ENCODE data around the gene A3GALT2. TPM values are rescaled to one million over a fixed set of nuclear protein-coding genes. Genes with fewer than 3 reads are reported as not detected.

A3GALT2 gene
- total RNA-seq, 1 experiment from 2014 or later: not detected

DNA sequence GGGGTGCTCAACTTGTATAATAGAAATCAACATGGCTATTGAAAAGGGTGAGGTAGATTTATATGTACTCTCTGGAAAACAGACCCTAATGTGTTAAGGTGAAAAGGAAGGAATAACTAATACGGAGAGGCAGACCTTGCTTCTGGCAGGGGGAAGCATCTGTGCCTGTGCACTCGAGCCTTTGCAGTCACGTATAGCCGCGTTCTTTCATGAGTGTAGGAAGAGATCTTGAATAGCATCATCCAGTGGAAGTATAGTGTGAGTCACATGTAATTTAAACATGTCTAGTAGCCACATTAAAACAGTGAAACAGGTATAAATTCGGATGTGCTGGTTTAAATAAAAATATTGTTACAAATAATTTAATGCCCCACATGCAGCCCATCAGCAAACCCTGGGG lies 3.0 kb downstream of the A3GALT2 start:
- no peak for DNase-seq (ENCODE audit: low read depth, low spot score)
- Histone ChIP-seq H3K36me3 (ENCODE audit: control insufficient read depth, insufficient read depth, low read length) (peaks cover under 1% of the 10 kb centered on the region; the same call in 1 of the 2 replicates), H3K27me3 (ENCODE audit: control insufficient read depth, insufficient read depth, low read length) (no peaks in the 10 kb centered on the region), H3K4me1 (ENCODE audit: control insufficient read depth, insufficient read depth, low read length) (no peaks in the 10 kb centered on the region; the same call in 1 of the 2 replicates), H3K27ac (ENCODE audit: low read length) (no peak overlapping the region), H3K9me3 (ENCODE audit: control insufficient read depth, insufficient read depth, low read depth, low read length) (no peaks in the 10 kb centered on the region), H3K4me3 (ENCODE audit: low read depth in 2 of 2, low read length in 2 of 2) (no peak overlapping the region)
- ChIA-PET POLR2A (no interaction called here), CTCF (no interaction called here)
- in situ Hi-C loops (cut with HindIII; ENCODE audit: low pct_unique_long_range_greater_than_20kb, low sequenced_read_pairs): no loop called here
- BruUV-seq (replicated peaks): no TSS peak
- ATAC-seq: no peak
- TF ChIP-seq, protein P1, sequence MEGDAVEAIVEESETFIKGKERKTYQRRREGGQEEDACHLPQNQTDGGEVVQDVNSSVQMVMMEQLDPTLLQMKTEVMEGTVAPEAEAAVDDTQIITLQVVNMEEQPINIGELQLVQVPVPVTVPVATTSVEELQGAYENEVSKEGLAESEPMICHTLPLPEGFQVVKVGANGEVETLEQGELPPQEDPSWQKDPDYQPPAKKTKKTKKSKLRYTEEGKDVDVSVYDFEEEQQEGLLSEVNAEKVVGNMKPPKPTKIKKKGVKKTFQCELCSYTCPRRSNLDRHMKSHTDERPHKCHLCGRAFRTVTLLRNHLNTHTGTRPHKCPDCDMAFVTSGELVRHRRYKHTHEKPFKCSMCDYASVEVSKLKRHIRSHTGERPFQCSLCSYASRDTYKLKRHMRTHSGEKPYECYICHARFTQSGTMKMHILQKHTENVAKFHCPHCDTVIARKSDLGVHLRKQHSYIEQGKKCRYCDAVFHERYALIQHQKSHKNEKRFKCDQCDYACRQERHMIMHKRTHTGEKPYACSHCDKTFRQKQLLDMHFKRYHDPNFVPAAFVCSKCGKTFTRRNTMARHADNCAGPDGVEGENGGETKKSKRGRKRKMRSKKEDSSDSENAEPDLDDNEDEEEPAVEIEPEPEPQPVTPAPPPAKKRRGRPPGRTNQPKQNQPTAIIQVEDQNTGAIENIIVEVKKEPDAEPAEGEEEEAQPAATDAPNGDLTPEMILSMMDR (IDR thresholded peaks at IDR 0.05): no peak
- TF ChIP-seq TCF7L2 (IDR thresholded peaks at IDR 0.05; ENCODE audit: low read depth, low read length): no peak
- no peak for TF ChIP-seq POLR2AphosphoS5 (IDR thresholded peaks at IDR 0.05; ENCODE audit: low read depth, low read length)
- intact Hi-C loops (cut with micrococcal nuclease; ENCODE audit: unreplicated experiment): no loop called here

DNA sequence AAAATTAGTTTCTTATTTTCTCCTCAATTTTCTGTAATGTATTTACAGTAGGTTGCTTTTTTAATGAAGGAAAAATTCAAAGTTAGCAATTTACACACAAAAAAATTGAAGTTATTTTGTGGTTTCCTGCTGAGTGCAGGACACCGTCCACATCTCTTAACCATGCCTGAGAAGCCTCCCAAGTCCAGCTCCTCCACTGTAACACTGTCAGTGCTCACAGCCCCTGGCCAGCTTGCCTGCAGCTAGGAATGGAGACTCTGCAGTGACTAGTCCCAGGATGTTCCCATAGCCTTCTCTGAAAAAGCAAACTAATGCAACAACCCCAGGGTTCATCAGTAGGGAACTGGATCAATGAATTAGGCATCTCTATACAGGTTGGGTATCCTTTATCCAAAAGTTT lies 3.5 kb downstream of the A3GALT2 start:
- in situ Hi-C loops (cut with HindIII; ENCODE audit: low pct_unique_long_range_greater_than_20kb, low sequenced_read_pairs) (no loop called here), intact Hi-C loops (cut with micrococcal nuclease; ENCODE audit: unreplicated experiment) (no loop called here)
- no peaks in the 10 kb centered on the region for H3K36me3 ChIP-seq (ENCODE audit: control insufficient read depth, insufficient read depth, low read length)
- CTCF ChIA-PET: no interaction called here
- H3K27me3 ChIP-seq (ENCODE audit: control insufficient read depth, insufficient read depth, low read length): no peaks in the 10 kb centered on the region
- no peaks in the 10 kb centered on the region for H3K4me1 ChIP-seq (ENCODE audit: control insufficient read depth, insufficient read depth, low read length)
- no peak overlapping the region for H3K27ac ChIP-seq (ENCODE audit: low read length)
- no peaks in the 10 kb centered on the region for H3K9me3 ChIP-seq (ENCODE audit: control insufficient read depth, insufficient read depth, low read depth, low read length)
- TF ChIP-seq SIN3A (IDR thresholded peaks at IDR 0.05; ENCODE audit: borderline replicate concordance, insufficient read depth, low read depth, low read length) (no peak), POLR2AphosphoS5 (IDR thresholded peaks at IDR 0.05; ENCODE audit: low read depth, low read length) (no peak), TCF7L2 (IDR thresholded peaks at IDR 0.05; ENCODE audit: low read depth, low read length) (no peak)
- TF ChIP-seq, protein P2, sequence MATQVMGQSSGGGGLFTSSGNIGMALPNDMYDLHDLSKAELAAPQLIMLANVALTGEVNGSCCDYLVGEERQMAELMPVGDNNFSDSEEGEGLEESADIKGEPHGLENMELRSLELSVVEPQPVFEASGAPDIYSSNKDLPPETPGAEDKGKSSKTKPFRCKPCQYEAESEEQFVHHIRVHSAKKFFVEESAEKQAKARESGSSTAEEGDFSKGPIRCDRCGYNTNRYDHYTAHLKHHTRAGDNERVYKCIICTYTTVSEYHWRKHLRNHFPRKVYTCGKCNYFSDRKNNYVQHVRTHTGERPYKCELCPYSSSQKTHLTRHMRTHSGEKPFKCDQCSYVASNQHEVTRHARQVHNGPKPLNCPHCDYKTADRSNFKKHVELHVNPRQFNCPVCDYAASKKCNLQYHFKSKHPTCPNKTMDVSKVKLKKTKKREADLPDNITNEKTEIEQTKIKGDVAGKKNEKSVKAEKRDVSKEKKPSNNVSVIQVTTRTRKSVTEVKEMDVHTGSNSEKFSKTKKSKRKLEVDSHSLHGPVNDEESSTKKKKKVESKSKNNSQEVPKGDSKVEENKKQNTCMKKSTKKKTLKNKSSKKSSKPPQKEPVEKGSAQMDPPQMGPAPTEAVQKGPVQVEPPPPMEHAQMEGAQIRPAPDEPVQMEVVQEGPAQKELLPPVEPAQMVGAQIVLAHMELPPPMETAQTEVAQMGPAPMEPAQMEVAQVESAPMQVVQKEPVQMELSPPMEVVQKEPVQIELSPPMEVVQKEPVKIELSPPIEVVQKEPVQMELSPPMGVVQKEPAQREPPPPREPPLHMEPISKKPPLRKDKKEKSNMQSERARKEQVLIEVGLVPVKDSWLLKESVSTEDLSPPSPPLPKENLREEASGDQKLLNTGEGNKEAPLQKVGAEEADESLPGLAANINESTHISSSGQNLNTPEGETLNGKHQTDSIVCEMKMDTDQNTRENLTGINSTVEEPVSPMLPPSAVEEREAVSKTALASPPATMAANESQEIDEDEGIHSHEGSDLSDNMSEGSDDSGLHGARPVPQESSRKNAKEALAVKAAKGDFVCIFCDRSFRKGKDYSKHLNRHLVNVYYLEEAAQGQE (IDR thresholded peaks at IDR 0.05; ENCODE audit: insufficient read depth in 1 of 2, low read depth in 2 of 2, low read length in 1 of 2): no peak
- no peak overlapping the region for H3K4me3 ChIP-seq (ENCODE audit: low read depth in 2 of 2, low read length in 2 of 2)
- POLR2A ChIA-PET: no interaction called here
- no peak for DNase-seq (ENCODE audit: low read depth, low spot score)
- ATAC-seq: no peak
- no TSS peak for BruUV-seq (replicated peaks)

DNA sequence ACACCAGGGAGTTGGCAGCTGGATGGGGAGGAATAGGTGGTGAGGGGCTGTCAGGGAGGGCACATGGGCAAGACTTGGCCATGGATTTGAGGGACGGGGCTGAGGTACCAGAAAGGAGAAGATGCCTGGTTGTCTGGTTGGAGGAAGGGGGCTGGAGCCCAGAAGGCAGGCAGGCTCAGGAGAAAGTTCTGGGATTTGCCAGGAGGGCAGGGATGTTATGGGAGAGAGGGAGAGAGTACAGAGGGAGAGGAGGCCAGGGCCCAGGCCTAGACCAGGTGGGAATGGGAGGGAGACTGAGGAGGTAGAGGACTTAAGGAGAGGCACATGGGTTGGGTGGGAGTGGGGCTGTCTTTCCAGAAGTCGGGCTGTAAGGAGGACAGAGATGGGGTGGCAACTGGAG lies 4.3 kb downstream of the A3GALT2 start:
- POLR2A ChIA-PET: no interaction called here
- no peak overlapping the region for H3K27ac ChIP-seq (ENCODE audit: low read length)
- H3K9me3 ChIP-seq (ENCODE audit: control insufficient read depth, insufficient read depth, low read depth, low read length): no peaks in the 10 kb centered on the region
- no peak for ATAC-seq
- intact Hi-C loops (cut with micrococcal nuclease; ENCODE audit: unreplicated experiment): no loop called here
- TF ChIP-seq POLR2AphosphoS5 (IDR thresholded peaks at IDR 0.05; ENCODE audit: low read depth, low read length) (no peak), SIN3A (IDR thresholded peaks at IDR 0.05; ENCODE audit: borderline replicate concordance, insufficient read depth, low read depth, low read length) (no peak), TCF7L2 (IDR thresholded peaks at IDR 0.05; ENCODE audit: low read depth, low read length) (no peak)
- TF ChIP-seq, protein P2 (IDR thresholded peaks at IDR 0.05; ENCODE audit: insufficient read depth in 1 of 2, low read depth in 2 of 2, low read length in 1 of 2): no peak
- TF ChIP-seq, protein P1 (IDR thresholded peaks at IDR 0.05): no peak
- no peaks in the 10 kb centered on the region for H3K4me1 ChIP-seq (ENCODE audit: control insufficient read depth, insufficient read depth, low read length)
- CTCF ChIA-PET: no interaction called here
- no peak for DNase-seq (ENCODE audit: low read depth, low spot score)
- H3K27me3 ChIP-seq (ENCODE audit: control insufficient read depth, insufficient read depth, low read length): no peaks in the 10 kb centered on the region
- no peaks in the 10 kb centered on the region for H3K36me3 ChIP-seq (ENCODE audit: control insufficient read depth, insufficient read depth, low read length)
- in situ Hi-C loops (cut with HindIII; ENCODE audit: low pct_unique_long_range_greater_than_20kb, low sequenced_read_pairs): no loop called here
- no TSS peak for BruUV-seq (replicated peaks)
- H3K4me3 ChIP-seq (ENCODE audit: low read depth in 2 of 2, low read length in 2 of 2): no peak overlapping the region
